Bone marrow (tissue), 2 donors: ENCODE data around the gene PLEKHG2.
A peak's percentile ranks its signal among the peaks of the same experiment; 100 is the strongest.

Experiments used
- DNase-seq, 2 donors: peaks; one replicate each; lab custom pipeline; 2025; lab: John Stamatoyannopoulos, UW

PLEKHG2 gene

DNA sequence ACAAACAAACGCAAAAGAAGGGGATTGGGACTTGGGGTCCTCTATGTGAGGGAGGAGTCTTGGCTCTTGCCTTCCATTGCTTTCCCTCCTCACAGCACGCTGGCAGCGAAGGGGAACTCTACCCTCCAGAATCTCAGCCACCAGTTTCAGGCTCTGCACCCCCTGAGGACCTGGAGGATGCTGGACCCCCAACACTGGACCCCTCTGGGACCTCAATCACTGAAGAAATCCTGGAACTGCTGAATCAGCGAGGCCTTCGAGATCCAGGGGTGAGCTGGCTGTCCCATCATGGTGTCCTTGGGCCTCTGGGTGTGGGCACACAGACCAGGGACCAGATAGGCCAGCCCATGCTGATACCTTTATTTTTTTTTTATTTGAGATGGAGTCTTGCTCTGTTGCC, 9.6 kb downstream of the PLEKHG2 start:
- no peak for DNase-seq

DNA sequence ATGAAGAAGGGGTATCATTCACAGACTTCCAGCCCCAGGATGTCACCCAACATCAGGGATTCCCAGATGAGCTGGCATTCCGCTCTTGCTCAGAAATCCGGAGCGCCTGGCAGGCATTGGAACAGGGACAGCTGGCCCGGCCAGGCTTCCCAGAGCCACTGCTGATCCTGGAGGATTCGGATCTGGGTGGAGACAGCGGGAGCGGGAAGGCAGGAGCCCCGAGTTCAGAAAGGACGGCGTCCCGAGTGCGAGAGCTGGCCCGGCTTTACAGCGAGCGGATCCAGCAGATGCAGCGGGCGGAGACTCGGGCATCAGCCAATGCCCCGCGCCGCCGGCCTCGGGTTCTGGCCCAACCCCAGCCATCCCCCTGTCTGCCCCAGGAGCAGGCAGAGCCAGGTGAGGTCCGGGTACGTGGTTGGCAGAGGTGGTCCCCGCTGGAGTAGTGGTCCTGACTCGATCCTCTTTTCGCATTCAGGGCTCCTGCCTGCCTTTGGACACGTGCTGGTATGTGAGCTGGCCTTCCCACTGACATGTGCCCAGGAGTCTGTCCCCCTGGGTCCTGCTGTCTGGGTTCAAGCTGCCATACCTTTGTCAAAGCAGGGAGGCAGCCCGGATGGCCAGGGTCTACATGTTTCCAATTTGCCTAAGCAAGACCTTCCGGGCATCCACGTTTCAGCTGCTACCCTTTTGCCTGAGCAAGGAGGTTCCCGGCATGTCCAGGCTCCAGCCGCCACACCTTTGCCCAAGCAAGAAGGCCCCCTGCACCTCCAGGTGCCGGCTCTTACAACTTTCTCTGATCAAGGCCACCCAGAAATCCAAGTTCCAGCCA, 11.0 kb downstream of the PLEKHG2 start:
- no peak for DNase-seq

DNA sequence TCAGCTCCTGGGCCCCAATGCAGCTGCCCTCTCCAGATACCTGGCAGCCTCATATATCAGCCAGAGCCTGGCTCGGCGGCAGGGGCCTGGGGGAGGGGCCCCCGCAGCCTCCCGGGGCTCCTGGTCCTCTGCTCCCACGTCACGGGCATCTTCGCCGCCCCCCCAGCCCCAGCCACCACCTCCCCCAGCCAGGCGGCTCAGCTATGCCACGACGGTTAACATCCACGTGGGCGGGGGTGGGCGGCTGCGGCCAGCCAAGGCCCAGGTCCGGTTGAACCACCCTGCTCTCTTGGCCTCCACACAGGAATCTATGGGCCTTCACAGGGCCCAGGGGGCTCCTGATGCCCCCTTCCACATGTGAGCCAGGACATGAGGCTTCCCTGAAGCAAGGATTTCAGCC, 12.5 kb downstream of the PLEKHG2 start:
- DNase-seq = no peak

DNA sequence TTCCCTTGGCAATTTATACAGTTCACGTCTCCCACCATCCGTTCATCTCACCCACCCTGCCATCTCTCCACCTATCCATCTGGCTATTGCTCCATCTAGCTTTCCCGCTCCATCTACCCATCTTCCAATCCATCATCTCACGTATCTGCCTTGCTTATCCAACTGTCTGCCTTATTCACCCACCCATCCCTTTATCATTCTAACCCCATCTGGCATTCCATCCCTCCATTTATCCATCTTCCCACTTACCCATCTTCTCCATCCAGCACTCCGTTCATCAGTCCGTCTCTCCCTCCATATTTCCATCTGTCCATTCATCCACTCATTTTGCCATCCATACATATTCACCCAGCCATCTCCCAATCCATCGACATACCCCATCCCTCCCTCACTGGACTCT, 13.3 kb downstream of the PLEKHG2 start:
- DNase-seq = no peak

DNA sequence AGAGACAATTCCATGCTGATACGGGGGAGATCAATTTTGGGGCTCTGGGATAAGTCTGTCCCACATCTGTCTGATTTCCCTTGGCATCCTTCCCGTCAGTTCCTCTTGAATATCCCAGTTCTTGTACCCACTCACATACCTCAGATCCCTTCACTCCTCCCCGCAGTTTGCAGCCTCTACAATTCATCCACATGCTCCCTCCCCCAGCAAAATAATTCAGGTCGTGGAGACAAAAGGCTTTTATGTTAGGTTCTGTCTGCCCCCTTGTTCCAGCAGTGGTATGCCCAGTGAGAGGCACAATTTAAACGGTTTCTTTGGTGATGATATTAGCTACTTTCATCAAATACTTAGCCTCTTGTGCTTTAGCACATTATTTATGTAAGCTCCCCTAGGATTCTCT, 13.7 kb downstream of the PLEKHG2 start:
- no peak for DNase-seq

DNA sequence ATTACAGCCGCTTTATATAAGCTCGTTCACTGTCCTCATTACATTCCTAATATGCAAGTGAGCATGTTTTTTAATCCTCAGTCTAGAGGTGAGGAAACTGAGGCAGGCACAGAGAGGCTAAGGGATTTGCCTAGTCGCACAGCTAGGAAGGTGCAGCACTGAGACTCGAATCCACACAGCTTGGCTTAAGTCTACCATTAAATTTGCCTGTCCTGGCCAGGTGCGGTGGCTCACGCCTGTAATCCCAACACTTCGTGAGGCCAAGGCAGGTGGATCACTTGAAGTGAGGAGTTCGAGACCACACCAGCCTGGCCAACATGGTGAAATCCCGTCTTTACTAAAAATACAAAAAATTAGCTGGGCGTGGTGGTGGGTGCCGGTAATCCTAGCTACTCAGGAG, 15.2 kb downstream of the PLEKHG2 start:
- DNase-seq = no peak

DNA sequence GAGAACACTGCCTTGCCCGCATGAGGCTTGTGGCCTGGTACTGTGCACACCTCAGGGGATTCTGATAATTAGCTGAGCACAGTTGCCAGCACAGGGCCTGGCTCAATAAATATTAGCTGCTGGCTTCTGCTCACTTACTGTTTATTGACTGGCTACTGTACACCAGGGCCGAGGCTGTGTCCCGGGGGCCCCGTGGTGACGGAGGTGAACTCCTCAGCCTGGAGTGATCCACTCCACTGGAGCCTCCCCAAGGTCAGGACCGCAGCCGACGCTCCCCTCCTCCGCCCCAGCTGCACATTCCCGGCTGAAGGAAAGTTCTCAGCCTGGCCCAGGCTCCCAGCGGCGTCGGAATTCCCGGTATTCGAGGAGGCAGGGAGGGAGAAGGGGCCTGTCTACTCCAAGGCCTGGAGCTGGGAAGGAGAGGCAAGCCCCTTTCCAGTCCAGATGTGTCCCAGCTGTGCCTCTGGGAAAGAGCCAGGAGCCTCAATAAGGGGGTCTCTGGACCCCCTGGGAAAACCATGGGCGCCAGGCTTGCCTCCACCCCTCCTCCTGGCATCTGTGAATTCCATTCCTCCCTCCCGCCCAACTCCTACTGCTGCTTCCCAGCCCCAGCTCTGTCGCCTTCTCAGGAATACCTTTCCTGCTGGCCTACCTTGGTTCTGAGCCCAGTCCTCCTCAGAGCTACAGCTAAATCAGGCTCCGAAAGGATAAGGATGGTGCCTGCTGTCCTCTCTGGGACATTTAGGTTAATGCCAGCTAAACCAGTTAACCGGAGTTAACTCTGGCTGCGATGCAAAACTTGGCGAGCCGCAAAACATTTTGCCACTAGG, 16.0 kb downstream of the PLEKHG2 start:
- DNase-seq = no peak

DNA sequence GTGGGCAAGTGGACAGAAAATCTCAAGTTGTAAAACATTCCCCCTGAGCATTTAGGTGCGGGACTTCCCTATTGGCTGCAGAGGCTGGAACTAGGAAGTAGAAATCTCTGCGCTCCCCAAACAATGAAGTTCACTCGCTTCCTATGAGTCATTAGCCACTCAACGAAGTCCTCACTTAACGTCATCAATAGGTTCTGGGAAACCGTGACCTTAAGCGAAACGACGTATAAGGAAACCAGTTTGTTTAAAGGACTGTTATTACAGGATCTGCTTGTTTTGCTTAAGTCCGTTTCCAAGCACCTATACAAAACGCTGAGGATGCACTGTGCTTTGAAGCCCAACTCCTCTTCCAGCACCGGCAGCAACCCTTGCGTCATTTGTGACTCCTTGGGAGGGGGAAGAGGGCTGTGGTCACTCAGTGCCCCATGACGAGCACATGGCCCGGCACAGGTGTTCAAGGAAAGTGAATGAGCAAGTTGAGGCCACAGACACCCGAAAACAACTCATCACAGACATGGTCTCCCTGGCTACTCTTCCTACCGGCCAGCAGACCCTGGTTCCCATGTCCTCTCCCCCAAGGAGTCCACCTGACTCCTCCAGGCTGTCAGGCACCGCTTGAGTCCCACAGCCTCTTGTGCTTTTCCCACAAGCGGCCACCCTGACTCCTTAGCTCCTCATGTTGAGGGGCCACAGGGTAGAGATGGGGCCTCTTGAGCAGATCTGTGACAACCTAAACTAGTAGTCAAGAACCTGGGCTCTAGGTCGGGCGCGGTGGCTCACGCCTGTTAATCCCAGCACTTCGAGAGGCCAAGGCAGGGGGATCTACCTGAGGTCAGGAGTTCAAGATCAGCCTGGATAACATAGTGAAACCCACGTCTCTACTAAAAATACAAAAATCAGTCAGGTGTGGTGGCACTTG, 18.5 kb downstream of the PLEKHG2 start:
- DNase-seq = no peak

DNA sequence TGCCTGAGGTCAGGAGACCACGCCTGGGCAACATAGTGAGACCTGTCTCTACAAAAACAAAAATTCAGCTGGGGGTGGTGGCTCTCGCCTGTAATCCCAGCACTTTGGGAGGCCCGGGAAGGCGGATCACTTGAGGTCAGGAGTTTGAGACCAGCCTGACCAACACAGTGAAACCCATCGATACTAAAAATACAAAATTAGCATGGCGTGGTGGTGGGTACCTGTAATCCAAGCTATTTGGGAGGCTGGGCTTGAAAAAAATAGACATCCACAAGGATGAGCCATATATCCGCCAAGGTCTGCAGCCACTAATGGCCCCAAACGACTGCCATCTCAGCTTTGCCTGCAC, 20.2 kb downstream of the PLEKHG2 start:
- no peak for DNase-seq

DNA sequence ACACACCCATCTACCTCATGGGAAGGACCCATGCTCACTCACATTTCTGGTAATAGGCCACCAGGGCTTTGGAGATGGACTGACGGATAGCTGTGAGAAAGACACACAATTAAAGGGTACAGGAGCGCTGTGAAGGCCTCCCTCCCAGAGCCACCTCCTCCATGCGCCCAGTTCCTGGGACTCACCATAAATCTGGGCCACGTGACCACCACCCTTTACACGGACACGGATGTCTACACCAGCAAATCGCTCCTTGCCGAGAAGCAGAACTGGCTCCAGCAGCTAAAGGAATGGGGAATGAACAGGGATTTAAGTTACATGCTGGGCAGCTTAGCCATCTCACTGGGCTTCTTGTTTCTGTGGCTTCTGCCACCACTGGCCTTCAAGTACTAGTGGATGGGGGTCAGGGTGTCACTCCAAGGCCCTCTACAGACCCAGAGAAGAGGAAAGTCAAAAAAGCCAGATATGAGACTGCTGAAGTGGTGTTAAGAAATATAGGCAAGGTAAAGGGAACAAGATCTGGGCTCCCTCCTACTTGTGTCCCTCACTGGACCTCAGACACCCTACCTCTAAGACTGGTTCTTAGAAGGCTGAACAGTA, 21.1 kb downstream of the PLEKHG2 start:
- DNase-seq = no peak

DNA sequence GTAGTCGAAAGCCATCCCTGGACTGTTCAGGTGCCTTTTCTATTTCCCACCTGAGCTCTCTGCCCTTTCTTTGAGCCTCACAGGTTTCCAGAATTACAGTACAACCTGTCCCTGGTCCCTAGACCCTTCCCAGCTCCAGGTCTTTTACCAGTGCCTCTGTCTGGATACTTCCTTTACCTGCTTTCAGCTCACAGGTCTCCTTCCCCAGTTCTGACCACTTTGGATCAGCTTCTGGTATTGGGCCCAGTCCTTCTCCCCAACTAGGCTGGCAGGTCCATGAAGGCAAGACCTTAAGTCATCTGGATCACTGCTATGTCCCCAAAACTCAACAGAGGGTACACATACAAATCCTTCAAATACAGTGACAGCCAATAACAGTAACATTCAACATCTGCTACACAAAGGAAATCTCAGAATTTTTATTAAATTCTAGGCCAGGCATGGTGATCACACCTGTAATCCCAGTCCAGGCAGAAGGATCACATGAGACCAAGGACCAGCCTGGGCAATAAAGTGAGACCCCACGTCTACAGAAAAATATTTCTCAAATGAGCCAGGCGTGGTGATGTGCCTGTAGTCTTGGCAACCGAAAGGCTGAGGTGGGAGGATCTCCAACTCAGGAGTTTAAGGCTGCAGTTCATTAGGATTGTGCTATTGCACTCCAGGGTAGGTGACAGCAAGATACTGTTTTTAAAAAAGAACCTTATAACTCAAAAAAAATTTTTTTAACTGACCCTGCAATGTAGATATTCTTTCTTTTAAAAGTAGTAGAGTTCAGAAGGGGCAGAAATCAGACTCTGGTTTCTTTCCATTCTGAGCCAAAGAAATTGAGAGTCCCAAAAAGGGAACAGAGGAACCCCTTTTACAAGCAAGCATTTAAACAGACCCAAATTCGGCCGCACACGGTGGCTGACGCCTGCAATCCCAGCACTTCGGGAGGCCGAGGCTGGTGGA, 21.9 kb downstream of the PLEKHG2 start:
- no peak for DNase-seq

DNA sequence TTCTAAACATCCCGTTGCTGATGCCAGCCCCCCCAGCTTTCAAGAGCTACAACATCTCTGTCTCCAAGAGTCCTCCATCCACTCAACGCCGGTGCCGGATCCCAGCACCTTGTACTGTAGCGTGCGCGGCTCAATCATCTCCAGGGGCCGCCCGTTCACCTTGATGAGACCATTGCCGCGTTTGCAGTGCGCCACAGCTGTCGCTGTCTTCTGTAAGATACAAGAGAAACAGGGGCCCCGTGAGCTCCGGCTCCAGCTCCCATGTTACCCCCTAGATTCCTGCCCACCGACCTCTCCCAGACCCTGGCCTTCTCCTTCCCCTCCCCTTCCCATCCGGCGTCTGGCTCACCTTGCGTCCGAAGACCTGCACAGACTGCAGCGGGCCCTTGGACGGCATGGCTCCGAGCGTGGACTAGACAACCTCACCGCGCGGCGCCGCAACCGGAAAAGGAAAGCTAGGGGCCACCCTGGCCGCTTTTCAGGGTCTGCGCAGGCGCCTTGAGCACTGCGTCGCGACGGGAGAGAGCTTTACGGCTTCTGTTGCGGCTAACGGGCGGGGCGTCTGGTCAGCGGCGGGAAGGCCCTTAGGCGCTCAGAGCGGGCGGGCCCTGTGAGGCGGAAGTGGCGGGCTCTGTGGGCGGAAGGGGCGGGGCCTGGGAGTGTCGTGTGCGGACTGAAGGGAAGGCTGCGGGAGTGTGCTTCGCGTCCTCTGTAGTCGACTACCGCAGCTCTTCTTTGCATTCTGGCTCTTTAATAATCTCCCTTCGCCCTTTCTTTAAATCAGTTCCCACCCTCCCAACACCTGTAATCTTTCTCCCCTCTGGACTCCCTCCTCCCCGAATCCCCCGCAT, 23.3 kb downstream of the PLEKHG2 start, which contains the start of gene RPS16:
Gene RPS16 (minus strand): TSS at position 451 of the 851 bp plus-strand sequence. CDS start 54 bp downstream, at position 397.
- peak; percentile 88 to 98 for DNase-seq

DNA sequence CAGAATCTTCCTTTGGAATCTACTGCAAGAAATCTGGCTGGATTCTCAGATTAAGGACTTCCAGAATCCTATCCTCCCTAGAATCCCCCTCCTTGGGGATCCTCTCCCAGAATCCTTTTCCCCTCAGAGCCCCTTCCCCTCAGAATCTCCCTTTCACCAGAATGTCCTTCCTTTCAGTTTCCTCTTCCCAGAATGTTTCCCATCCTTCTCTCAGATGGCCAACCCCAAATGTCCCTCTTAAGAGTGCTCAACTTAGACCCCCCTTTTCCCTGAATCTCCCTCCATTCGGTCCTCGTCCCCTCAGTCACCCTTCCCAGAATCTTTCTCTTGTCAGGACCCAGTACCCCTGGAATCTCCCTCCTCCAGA, 23.9 kb downstream of the PLEKHG2 start:
- no peak for DNase-seq

DNA sequence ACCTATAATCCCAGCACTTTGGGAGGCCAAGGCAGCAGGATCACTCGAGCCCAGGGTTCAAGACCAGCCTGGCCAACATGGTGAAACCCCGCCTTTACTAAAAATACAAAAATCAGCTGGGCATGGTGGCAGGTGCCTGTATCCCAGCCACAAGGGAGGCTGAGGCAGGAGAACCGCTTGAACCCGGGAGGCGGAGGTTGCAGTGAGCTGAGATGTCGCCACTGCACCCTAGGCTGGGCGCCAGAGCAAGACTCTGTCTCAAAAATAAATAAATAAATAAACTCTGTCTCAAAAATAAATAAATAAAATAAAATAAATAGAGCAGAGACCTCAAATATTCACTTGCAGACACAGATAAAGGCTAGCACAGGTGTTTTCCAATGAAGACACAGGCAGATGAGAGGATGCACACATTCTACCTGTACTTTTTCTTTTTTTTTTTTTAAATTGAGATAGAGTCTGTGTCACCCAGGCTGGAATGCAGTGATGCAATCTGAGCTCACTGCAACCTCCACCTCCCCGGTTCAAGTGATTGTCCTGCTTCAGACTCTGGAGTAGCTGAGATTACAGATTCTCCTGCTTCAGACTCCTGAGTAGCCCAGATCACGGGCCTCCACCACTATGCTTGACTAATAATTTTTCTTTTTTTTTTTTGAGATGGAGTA, 25.9 kb downstream of the PLEKHG2 start:
- no peak for DNase-seq

DNA sequence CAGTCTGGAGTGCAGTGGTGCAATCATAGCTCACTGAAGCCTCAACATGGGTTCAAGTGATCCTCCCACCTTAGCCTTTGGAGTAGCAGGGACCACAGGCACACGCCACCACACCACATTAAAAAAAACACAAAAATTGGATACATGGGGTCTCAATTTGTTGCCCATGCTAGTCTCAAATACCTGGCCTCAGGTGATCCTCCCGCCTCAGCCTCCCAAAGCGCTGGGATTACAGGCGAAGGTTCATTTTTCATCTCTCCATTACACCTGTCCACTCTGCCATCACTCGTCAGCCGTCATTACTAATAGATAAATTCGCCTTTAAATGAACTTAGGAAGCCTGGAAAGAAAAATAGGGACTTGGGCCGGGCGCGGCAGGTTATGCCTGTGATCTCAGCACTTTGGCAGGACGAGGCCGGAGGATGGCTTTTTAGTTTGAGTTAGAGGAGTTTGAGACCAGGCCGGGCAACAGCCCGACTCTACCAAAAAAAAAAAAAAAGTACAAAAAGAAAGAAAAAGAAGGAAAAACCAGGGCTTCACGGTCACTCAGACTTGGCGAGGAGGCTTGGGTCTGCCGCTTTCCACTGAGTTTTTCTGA, 32.2 kb downstream of the PLEKHG2 start:
- DNase-seq = no peak

DNA sequence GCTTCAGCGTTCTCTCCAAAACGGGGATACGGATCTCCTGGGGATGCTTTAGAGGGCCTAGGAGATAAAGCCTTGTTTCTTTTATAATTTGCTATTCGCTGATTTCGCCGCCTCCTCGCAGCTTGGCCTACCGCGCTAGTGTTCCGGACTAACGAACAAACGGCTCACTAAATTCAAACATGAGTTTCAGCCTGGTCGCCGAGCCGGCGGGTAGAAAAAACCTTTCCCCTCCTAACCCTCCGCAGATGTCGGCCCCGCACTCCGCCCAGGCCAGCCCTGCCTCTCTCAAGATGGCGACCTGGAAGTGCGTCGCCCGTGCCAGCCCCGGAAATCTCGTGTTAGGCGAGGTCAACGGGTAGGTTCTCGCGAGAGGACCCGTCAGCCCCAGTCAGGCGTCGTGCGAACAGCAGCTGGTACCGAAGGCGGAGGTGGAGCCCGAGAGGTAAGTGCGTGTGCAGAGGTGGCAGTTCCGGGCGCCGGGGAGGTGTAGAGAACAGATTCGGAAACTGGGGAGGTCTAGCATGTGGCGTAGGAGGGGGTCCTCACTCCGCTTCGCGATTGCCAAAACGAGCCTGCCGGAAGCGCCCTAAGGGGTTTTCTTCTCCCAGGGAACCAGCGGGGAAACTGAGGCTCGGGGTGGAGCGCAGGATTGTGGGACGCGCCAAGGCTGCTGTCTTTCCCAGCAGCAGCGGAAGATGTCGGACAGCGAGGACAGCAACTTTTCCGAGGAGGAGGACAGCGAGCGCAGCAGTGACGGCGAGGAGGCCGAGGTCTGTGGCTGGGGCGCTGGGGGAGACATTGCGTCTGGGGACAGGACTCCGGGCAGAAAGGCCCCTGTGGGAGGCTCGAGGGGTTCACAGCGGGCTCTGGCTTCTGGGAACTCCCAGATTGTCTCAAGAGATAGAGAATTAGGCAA, 33.0 kb downstream of the PLEKHG2 start, which contains the start of gene SUPT5H:
Gene SUPT5H (plus strand): TSS at position 387 of the 916 bp plus-strand sequence. CDS start 309 bp downstream, at position 696.
- peak; percentile 78 to 92 for DNase-seq

DNA sequence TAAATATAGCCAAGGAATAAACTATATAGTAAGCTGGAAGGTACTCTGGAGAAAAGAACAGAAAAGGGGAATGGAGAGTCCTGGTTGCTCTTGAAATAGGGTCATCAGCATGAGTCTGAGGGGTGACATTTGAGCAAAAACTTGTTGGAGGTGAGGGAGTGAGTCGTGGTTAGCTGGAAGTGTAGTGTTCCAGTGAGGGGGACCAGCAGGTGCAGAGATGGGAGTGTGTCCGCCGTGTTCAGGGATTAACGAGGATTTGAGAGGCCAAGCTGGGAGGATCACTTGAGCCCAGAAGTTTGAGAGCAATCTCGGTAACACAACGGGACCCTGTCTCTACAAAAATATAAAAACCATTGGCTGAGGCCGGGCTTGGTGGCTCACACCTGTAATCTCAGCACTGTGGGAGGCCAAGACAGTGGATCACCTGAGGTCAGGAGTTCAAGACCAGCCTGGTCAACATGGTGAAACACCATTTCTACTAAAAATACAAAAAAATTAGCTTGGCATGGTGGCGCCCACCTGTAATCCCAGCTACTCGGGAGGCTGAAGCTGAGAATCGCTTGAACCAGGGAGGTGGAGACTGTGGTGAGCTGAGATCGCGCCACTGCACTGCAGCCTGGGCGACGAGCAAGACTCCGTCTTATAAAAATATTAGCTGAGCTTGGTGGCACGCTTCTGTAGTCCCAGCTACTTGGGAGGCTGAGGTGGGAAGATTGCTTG, 34.1 kb downstream of the PLEKHG2 start:
- DNase-seq = no peak
